Epidermal melanocyte (primary cell): ENCODE data around the gene DCP1A.
"Not testable (repeated sequence)": the region's sequence is repeated elsewhere in the genome, so short reads cannot be mapped to it uniquely, and the experiment has no call there.

Source experiments
- DNase-seq: peaks from one replicate; pipeline ENCODE4 v3.0.0; 2011; ENCODE audit warnings: low spot score; ENCODE audit not compliant: insufficient read length

The DCP1A gene

GRCh38 chr3:53329897-53330296 lies 17.4 kb downstream of the DCP1A start:
- no peak for DNase-seq

GRCh38 chr3:53328746-53329145 lies 18.6 kb downstream of the DCP1A start:
- DNase-seq, result no peak

DNA sequence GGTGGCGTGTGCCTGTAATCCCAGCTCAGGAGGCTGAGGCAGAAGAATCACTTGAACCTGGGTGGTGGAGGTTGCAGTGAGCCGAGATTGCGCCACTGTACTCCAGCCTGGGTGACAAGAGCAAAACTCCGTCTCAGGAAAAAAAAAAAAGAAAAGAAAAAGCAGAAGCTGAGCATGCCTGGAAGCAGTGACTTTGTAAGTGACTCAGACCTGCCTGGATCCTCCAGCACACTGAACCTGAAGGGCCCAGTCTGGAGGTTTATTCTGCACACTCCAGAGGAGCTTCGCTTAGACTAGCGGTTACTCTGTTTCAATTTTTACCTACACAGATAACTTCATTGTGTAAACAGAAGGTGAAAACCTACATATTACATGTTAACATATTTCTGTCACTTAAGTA lies 19.4 kb downstream of the DCP1A start:
- not testable (repeated sequence) for DNase-seq

- DNase-seq, result no peak
Measured at GRCh38 chr3:53324105-53324504, 23.2 kb downstream of the DCP1A start.

- no peak for DNase-seq
Measured at GRCh38 chr3:53320697-53321096, 26.6 kb downstream of the DCP1A start.

DNA sequence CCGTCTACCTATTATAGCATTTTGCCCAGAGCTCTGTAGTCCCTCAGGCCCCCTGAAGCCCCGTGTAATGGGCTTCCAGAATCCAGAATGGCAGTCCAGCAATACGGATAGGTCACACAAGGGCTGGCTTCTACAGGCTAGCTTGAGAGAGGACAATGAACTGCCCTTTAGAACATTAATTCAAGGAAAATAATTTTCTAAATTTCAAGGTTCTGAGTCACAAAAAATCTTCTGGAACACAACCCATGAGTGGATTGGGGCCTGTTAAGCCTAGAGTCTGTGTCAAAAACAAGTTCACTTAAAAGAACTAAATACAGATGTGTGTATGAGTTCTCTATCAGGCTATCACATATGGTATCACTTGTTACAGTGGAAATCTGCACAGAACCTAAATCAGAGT lies 28.8 kb downstream of the DCP1A start:
- no peak for DNase-seq

DNA sequence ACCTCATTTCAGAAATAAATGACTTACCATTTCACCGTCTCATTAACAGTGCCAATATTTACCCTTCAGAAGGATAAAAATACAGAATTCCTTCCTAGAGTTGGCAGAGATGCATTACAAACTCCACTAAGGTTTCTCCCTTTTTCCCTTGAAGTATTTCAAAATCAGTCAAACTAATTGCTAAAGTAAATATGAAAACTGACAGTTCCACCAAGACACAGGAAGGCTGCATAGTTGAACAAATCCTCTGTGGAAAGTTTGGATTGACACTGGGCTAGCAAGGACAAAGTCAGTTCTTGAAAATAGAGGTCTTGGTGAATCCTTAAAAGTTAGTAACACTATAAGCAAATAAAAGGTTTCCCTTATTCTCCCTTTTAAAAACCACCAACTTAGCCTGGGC lies 34.5 kb downstream of the DCP1A start:
- DNase-seq, result no peak

GRCh38 chr3:53311882-53312281 lies 35.5 kb downstream of the DCP1A start:
- DNase-seq, result no peak

DNA sequence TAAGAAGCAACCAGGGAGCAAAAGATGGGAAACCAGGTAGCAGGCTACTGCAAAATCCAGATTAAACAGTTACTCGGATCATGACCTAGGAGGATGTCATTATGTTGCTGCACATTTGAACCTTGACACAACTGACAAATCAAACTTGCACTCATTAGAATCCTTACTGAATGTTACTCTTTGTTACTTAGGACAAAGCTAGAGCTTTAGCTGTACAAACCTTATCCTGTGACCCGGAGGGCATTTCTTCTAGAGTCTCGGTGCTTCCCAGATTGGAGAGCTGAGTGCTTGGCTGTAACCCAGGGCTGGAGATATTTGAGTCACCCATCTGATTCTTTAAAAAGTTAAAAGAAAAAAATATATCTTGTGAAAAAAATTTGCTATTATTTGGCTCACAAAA lies 43.4 kb downstream of the DCP1A start:
- DNase-seq, result no peak

DNA sequence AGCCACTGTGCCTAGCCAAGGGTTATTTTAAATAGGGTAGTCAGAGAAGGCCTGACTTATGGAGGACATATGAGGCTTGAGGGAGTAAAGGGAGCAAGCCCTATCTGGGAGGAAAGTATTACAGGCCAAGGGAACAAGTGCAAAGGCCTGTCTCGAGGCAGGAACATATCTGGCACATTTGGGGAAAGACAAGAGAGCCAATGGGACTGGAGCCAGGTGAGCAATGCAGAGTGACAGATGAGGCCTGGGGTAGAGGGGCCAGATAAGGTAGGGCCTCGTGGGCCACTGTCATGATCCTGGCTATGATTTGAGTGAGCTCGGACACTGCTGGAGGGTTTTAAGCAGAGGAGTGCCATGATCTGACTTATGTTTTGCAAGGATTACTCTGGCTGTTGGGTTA lies 43.8 kb downstream of the DCP1A start:
- DNase-seq, result no peak

GRCh38 chr3:53300826-53301225 lies 46.5 kb downstream of the DCP1A start:
- no peak for DNase-seq

- DNase-seq, result peak; percentile 70
Measured at GRCh38 chr3:53299611-53300023, 47.7 kb downstream of the DCP1A start.

DNA sequence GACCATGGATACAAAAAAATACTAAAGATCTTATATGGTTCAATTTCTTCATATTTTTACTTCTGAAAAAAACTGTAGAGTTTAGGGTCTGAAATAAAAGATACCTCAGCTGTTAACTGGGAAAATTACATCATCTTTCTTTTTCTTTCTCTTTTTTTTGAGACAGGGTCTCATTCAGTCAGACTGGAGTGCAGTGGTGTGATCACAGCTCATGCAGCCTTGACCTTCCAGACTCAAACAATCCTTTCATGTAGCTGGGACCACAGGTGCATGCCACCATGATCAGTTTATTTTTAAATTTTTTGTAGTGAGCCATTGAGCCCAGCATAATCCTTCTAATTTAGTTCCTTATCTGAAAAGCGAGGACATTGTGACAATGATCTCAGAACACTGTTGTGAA lies 51.9 kb downstream of the DCP1A start:
- no peak for DNase-seq

GRCh38 chr3:53293867-53294266 lies 53.5 kb downstream of the DCP1A start:
- DNase-seq, result no peak

- no peak for DNase-seq
Measured at GRCh38 chr3:53288214-53288613, 59.1 kb downstream of the DCP1A start.

DNA sequence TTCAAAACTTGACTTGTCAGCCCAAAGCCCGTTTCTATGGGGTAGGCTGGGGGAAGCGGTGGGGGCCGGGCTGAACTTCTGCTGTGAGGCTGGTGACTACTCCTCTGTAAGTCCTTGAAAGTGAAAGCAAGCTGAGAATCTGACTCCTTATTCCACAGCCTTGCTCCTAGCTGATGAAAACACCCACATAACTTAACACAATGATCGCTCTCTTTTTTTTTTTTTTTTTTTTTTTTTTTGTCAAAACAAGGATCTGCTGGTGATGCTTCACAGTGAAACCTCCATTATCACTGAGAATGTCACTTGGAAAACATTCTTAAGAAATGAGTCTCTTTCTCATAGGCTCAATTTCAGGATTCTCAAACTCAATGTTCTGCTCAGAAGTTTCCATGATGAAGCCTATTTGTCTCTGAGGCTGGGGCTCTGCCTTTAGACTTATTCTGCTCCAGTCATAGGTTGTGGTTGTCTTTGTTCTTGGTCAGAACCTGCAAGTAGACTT lies 60.2 kb downstream of the DCP1A start:
- no peak for DNase-seq

- DNase-seq, result no peak
Measured at GRCh38 chr3:53286727-53287126, 60.6 kb downstream of the DCP1A start.

DNA sequence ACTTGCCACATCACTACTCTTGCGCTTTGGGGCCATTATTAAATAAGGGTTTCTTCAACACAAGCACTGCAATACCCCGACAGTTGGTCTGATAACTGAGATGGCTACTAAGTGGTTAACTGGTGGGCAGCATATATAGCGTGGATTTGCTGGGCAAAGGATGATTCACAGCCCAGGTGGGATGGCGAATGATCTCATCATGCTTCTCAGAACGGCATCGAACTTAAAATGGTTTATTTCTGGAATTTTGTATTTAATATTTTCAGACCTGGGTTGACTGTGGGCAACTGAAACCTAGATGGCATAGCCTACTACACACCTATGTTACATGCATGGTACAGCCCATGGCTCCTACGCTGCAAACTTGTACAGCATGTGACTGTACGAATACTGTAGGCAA lies 64.8 kb downstream of the DCP1A start:
- no peak for DNase-seq

GRCh38 chr3:53278667-53279066 lies 68.7 kb downstream of the DCP1A start:
- DNase-seq, result no peak

DNA sequence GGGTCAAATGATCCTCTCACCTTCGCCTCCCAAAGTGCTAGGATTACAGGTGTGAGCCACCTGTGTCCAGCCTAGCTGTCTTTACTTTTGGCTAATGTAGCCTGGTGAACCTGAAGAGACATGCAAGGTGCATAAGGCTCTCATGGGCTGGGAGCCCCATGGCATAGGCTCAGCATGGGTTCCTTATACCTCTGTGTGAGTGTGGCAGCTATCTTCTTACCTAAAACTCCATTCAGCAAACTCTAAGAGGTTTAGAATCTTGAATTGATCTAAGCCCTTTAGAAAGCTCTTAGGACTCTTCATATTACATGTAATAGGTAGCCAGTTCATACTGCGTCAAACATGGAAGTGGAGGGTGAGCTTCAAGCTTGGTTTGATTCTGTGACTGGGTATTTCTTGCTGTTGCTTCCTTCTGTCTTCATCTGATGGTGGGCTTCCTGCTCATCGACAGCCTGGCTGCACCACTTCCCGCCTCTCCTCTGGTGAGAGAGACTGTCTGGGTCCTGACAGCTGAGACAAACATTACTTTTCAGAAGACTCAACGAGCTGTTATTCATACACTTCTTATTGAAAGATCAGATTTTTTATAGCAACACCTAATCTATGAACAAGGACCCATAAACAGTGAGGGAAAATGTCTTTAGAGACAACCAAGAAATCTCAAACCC lies 72.3 kb downstream of the DCP1A start:
- no peak for DNase-seq

GRCh38 chr3:53273146-53273670 lies 74.1 kb downstream of the DCP1A start:
- DNase-seq, result no peak

GRCh38 chr3:53269888-53270880 lies 77.2 kb downstream of the DCP1A start:
- peak; percentile 73 for DNase-seq
